Small intestine (tissue), 7 donors: Measurements from ENCODE around the gene FAM107B. TPM values are rescaled to one million over a fixed set of nuclear protein-coding genes. Genes with fewer than 3 reads are reported as not detected.
"Not testable (repeated sequence)": the region's sequence is repeated elsewhere in the genome, so short reads cannot be mapped to it uniquely, and the experiment has no call there.

ENCODE experiments used
- DNase-seq, 2 donors: peaks; one replicate each; pipeline versions ENCODE4 v3.0.0 to v3.0.0-alpha.2; 2013
- FAIRE-seq: peaks from 2 replicates; lab custom pipeline; 2012; peaks lifted over from hg19 to GRCh38; lab: Jason Lieb, UNC
- H3K27ac ChIP-seq, 3 donors: one replicate each; pipeline ENCODE4 v1.5.1; 2013; ENCODE audit warnings: low read length in 2 of 3, mild to moderate bottlenecking in 2 of 3, control low read depth in 1 of 3, inconsistent platforms in 1 of 3, low read depth in 1 of 3, moderate library complexity in 1 of 3
- H3K27me3 ChIP-seq, 3 donors: one replicate each; pipeline ENCODE4 v1.6.1; 2013; ENCODE audit warnings: low read length in 3 of 3, inconsistent platforms in 1 of 3; ENCODE audit not compliant: control insufficient read depth in 3 of 3, insufficient read depth in 3 of 3
- H3K36me3 ChIP-seq, 3 donors: one replicate each; pipeline ENCODE4 v1.6.1; 2013; ENCODE audit warnings: low read length in 3 of 3, inconsistent platforms in 1 of 3, low read depth in 1 of 3, mild to moderate bottlenecking in 1 of 3, moderate library complexity in 1 of 3; ENCODE audit not compliant: control insufficient read depth in 3 of 3, insufficient read depth in 2 of 3
- H3K4me1 ChIP-seq, 3 donors: one replicate each; pipeline ENCODE4 v1.6.1; 2013; ENCODE audit warnings: low read length in 2 of 3, inconsistent platforms in 1 of 3, low read depth in 1 of 3, mild to moderate bottlenecking in 1 of 3, moderate library complexity in 1 of 3; ENCODE audit not compliant: control insufficient read depth in 3 of 3, insufficient read depth in 2 of 3
- H3K4me3 ChIP-seq, 3 donors: one replicate each; pipeline ENCODE4 v1.5.1; 2013; ENCODE audit warnings: low read length in 3 of 3, control low read depth in 1 of 3, inconsistent platforms in 1 of 3, low read depth in 1 of 3, mild to moderate bottlenecking in 1 of 3, moderate library complexity in 1 of 3
- H3K9me3 ChIP-seq, 2 donors: one replicate each; pipeline ENCODE4 v1.6.1; 2013; ENCODE audit warnings: low read depth in 1 of 2, low read length in 1 of 2; ENCODE audit not compliant: control insufficient read depth in 2 of 2, insufficient read depth in 1 of 2
- WGBS, 3 donors: extraction: QIAGEN DNeasy Blood & Tissue Kit; methylation state at CpG; one replicate each; pipeline ENCODE4 v1.1.7; 2013; 5-methylcytosine and 5-hydroxymethylcytosine counted together
- polyA plus RNA-seq, 4 donors: library from polyadenylated mRNA; stranded (reverse) in 3 of 4; unstranded in 1 of 4; fragments of 200-250 nt in 3 of 4; fragments of 120-200 nt in 1 of 4; gene quantifications; one replicate each; pipeline versions ENCODE4 v1.2.1 to v1.2.3, GENCODE V29; 2013
- donor health status: healthy with polysubstance abuse.
- donor health status: control.
- donor health status: control.
- donor health status: Bipolar disorder and iron deficiency.
- donor health status: healthy.

FAM107B gene
- polyA plus RNA-seq, 4 donors = 33.3 to 50.5 (median 38.7) TPM

DNA sequence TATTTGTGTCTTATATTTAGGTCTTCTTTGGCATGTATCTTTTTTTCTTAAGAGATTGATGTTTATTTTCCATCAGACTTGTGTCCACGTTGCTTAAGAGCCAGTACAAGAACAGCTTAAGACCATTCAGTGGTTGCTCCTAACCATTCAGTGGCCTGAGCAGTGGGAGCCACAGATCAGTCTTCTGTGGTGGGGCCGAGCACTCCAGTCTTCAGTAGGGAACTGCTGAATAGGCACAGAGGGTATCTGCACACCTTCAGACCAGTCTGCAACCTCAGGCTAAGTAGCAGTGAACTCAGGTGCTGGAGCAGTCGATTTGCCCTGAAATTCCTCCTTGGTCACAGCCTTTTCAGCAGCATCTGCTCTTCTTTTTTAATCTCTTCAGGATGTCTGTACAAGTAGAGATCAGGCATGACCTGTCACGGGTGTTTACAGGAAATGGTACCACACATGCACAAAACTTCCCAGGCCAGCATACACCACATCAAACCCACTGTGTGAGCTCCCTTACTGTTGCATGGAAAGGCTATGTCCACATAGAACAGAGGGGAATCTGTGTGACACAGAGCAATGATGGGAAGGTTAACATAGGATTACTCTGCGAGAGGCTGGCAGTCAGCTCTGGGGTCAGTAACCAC lies 51.5 kb downstream of the FAM107B start:
- WGBS, 3 donors = 67 to 76% (median 73%) methylated on average over 5 of the region's 5 CpGs
- no peaks in the 10 kb centered on the region for H3K4me1 ChIP-seq
- H3K9me3 ChIP-seq = peaks cover 0 to 11% of the 10 kb centered on the region in 2 donors
- no peaks in the 10 kb centered on the region for H3K36me3 ChIP-seq
- H3K4me3 ChIP-seq = no peak overlapping the region
- no peak for FAIRE-seq
- no peak for DNase-seq
- H3K27ac ChIP-seq = no peak overlapping the region
- no peaks in the 10 kb centered on the region for H3K27me3 ChIP-seq

DNA sequence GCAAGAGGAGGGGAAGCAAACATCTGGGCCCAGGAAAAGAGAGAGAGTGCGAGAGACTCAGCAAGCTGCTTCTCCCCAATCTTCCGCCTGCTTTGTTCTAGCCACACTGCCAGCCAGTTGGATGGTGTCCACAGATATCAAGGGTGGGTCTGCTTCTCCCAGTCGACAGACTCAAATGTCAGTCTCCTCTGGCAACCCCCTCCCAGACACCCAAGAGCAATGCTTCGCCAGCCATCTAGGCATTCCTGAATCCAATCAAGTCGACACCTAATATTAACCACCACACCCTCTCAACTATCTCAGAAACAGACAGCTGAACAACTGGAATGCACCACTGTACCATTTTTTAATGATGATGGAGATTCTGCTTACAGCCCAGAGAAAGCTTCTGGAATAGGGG lies 57.1 kb downstream of the FAM107B start:
- H3K36me3 ChIP-seq = no peaks in the 10 kb centered on the region
- peaks cover 0 to 10% of the 10 kb centered on the region in 2 donors for H3K9me3 ChIP-seq
- no peak overlapping the region for H3K27ac ChIP-seq
- no peak overlapping the region for H3K4me3 ChIP-seq
- no peaks in the 10 kb centered on the region for H3K27me3 ChIP-seq
- FAIRE-seq = no peak
- H3K4me1 ChIP-seq = peaks cover 0 to 4% (median 0%) of the 10 kb centered on the region in 3 donors
- WGBS, 3 donors = 59 to 87% (median 80%) methylated on average over 5 of the region's 5 CpGs
- DNase-seq = no peak

- no peak for FAIRE-seq
- WGBS, 3 donors = 66 to 80% (median 69%) methylated on average over 5 of the region's 5 CpGs
- DNase-seq = no peak
- Histone ChIP-seq H3K27ac (no peak overlapping the region), H3K9me3 (peaks cover 0 to 4% of the 10 kb centered on the region in 2 donors), H3K4me3 (no peak overlapping the region), H3K27me3 (no peaks in the 10 kb centered on the region), H3K4me1 (peaks cover 0 to 4% (median 0%) of the 10 kb centered on the region in 3 donors), H3K36me3 (no peaks in the 10 kb centered on the region)
Observed at GRCh38 chr10:14712991-14713424, 61.7 kb downstream of the FAM107B start.

GRCh38 chr10:14709344-14709743 lies 65.4 kb downstream of the FAM107B start:
- not testable (repeated sequence) for H3K9me3 ChIP-seq, H3K4me1 ChIP-seq, H3K27ac ChIP-seq, H3K4me3 ChIP-seq, H3K27me3 ChIP-seq, H3K36me3 ChIP-seq, FAIRE-seq, DNase-seq
- WGBS, 3 donors = 75 to 89% (median 87%) methylated on average over 3 of the region's 3 CpGs

DNA sequence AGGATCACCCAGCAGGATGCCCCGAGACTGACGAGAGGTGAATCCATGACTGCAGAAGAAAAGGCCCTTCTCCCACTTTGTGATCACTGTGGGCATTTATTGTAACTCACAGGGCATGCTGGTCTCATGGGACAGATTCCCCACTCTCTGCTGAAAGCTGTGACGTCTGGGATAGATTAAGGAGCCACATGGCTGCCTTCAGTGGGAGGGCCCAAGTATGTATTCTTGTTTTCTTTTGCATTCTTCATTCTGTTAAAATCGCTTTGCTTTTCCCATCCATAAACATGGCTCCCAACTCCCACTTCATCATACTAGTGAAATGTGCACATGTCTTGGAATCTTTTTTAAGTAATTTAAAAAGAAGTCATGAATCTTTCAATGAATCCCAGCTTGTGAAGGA lies 67.2 kb downstream of the FAM107B start:
- no peak for FAIRE-seq
- no peak for DNase-seq
- Histone ChIP-seq H3K36me3 (no peaks in the 10 kb centered on the region), H3K4me3 (no peak overlapping the region), H3K9me3 (no peaks in the 10 kb centered on the region), H3K27ac (no peak overlapping the region), H3K27me3 (no peaks in the 10 kb centered on the region), H3K4me1 (no peaks in the 10 kb centered on the region)
- WGBS, 3 donors = 85 to 90% (median 88%) methylated on average over 4 of the region's 4 CpGs

- DNase-seq = no peak
- Histone ChIP-seq H3K36me3 (no peaks in the 10 kb centered on the region), H3K9me3 (no peaks in the 10 kb centered on the region), H3K27me3 (no peaks in the 10 kb centered on the region), H3K27ac (no peak overlapping the region), H3K4me3 (no peak overlapping the region), H3K4me1 (no peaks in the 10 kb centered on the region)
- WGBS, 3 donors = 55 to 62% (median 55%) methylated on average over 5 of the region's 5 CpGs
- no peak for FAIRE-seq
Observed at GRCh38 chr10:14705548-14706230, 69.0 kb downstream of the FAM107B start.

DNA sequence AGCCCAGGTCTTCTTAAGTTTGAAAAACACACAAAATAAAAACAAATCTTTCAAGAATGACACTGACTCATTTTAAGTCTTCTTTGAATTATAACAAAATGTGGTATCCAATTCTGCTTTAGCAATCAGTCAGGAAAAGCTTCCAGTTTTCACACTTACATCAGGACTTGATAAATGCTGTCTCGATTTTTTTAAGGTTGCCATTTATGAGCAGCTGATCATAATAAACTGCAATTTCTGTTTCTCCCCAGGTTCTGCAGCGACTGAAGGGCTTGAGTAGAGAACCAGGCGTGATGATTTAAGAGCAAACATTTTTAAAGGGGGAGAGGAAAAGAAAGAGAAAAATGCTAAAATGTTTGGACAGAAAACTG lies 71.1 kb downstream of the FAM107B start:
- Histone ChIP-seq H3K4me3 (no peak overlapping the region), H3K36me3 (no peaks in the 10 kb centered on the region), H3K27me3 (peaks cover 0 to 5% (median 0%) of the 10 kb centered on the region in 3 donors), H3K9me3 (peaks cover 0 to 7% of the 10 kb centered on the region in 2 donors), H3K4me1 (no peaks in the 10 kb centered on the region), H3K27ac (no peak overlapping the region)
- no peak for FAIRE-seq
- no peak for DNase-seq
- 86 to 90% (median 90%) methylated on average over 3 of the region's 3 CpGs for WGBS, 3 donors

GRCh38 chr10:14701466-14701865 lies 73.2 kb downstream of the FAM107B start:
- FAIRE-seq (no peak), DNase-seq (no peak)
- Histone ChIP-seq H3K27ac (no peak overlapping the region), H3K9me3 (peaks cover 0 to 7% of the 10 kb centered on the region in 2 donors), H3K36me3 (no peaks in the 10 kb centered on the region), H3K27me3 (peaks cover 0 to 18% (median 0%) of the 10 kb centered on the region in 3 donors), H3K4me3 (no peak overlapping the region), H3K4me1 (no peaks in the 10 kb centered on the region)
- 93 to 97% (median 95%) methylated on average over 7 of the region's 7 CpGs for WGBS, 3 donors
